ENCODE data around the gene MFSD6L. TPM values are rescaled to one million over a fixed set of nuclear protein-coding genes. Genes with fewer than 3 reads are reported as not detected.

Gene MFSD6L
- total and polyA plus RNA-seq, 7 donors = not detected

- intact Hi-C loops (cut with DNase I) = loop anchor here (5.0 to 10.0 kb wide), 2 partner anchors 172 to 175 kb away; no protein-coding TSS in a partner anchor
- H3K4me3 ChIP-seq = no peak overlapping the region
- TF ChIP-seq, protein P1, sequence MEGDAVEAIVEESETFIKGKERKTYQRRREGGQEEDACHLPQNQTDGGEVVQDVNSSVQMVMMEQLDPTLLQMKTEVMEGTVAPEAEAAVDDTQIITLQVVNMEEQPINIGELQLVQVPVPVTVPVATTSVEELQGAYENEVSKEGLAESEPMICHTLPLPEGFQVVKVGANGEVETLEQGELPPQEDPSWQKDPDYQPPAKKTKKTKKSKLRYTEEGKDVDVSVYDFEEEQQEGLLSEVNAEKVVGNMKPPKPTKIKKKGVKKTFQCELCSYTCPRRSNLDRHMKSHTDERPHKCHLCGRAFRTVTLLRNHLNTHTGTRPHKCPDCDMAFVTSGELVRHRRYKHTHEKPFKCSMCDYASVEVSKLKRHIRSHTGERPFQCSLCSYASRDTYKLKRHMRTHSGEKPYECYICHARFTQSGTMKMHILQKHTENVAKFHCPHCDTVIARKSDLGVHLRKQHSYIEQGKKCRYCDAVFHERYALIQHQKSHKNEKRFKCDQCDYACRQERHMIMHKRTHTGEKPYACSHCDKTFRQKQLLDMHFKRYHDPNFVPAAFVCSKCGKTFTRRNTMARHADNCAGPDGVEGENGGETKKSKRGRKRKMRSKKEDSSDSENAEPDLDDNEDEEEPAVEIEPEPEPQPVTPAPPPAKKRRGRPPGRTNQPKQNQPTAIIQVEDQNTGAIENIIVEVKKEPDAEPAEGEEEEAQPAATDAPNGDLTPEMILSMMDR (IDR thresholded peaks at IDR 0.05) = no peak
- peaks cover 0 to 16% (median 1%) of the 10 kb centered on the region in 3 donors for H3K27me3 ChIP-seq (ENCODE audit: insufficient read depth in 3 of 3, low read length in 2 of 3)
- H3K4me1 ChIP-seq = no peaks in the 10 kb centered on the region
- 50 to 60% (median 54%) methylated on average over 3 of the region's 3 CpGs for WGBS, 3 donors
- ATAC-seq = no peak
- H3K27ac ChIP-seq = no peak overlapping the region
- H3K36me3 ChIP-seq (ENCODE audit: insufficient read depth in 1 of 2, low read depth in 1 of 2) = no peaks in the 10 kb centered on the region
- H3K9me3 ChIP-seq = no peaks in the 10 kb centered on the region
- DNase-seq = no peak
These were observed 49.5 kb downstream of the MFSD6L start for GRCh38 chr17:8749616-8750015.

- no peak overlapping the region for H3K4me3 ChIP-seq
- WGBS, 3 donors = 70 to 74% (median 71%) methylated on average over 3 of the region's 3 CpGs
- DNase-seq (no peak), ATAC-seq (no peak)
- no peak overlapping the region for H3K27ac ChIP-seq
- H3K27me3 ChIP-seq (ENCODE audit: insufficient read depth in 3 of 3, low read length in 2 of 3) = peaks cover 0 to 22% (median 2%) of the 10 kb centered on the region in 3 donors
- H3K36me3 ChIP-seq (ENCODE audit: insufficient read depth in 1 of 2, low read depth in 1 of 2) = no peaks in the 10 kb centered on the region
- no peaks in the 10 kb centered on the region for H3K9me3 ChIP-seq
- H3K4me1 ChIP-seq = no peaks in the 10 kb centered on the region
- TF ChIP-seq, protein P1 (IDR thresholded peaks at IDR 0.05) = no peak
- intact Hi-C loops (cut with DNase I) = loop anchor here (5.0 to 10.0 kb wide), 2 partner anchors 170 to 173 kb away; no protein-coding TSS in a partner anchor
These were observed 51.4 kb downstream of the MFSD6L start for GRCh38 chr17:8747742-8748141.

Other genes starting within 250 kb of the MFSD6L start
- 10 to 100 TPM in 2 of 4 donors, 1 to 10 TPM in 2; 1.9 to 34.2 (median 10.7) TPM for gene MYH10, start 168.6 kb downstream of the MFSD6L start, total RNA-seq
- gene MYH10, start 168.6 kb downstream of the MFSD6L start, polyA plus RNA-seq = 1 to 10 TPM; 1.8 to 1.9 (median 1.8) TPM
- not detected for gene CCDC42, start 54.5 kb downstream of the MFSD6L start, total RNA-seq
- not detected for gene CCDC42, start 54.5 kb downstream of the MFSD6L start, polyA plus RNA-seq
- not detected for gene SPDYE4, start 40.8 kb downstream of the MFSD6L start, total RNA-seq
- gene SPDYE4, start 40.8 kb downstream of the MFSD6L start, polyA plus RNA-seq = not detected
- under 1 TPM; 0.28 to 0.58 (median 0.44) TPM for gene PIK3R6, start 68.3 kb upstream of the MFSD6L start, total RNA-seq
- under 1 TPM; 0.08 to 0.53 (median 0.18) TPM for gene PIK3R6, start 68.3 kb upstream of the MFSD6L start, polyA plus RNA-seq
- gene PIK3R5, start 166.3 kb upstream of the MFSD6L start, total RNA-seq = 1 to 10 TPM; 1.1 to 2.9 (median 1.9) TPM
- gene PIK3R5, start 166.3 kb upstream of the MFSD6L start, polyA plus RNA-seq = under 1 TPM; 0.20 to 0.51 (median 0.47) TPM
- gene NTN1, start 222.1 kb upstream of the MFSD6L start, total RNA-seq = 1 to 10 TPM in 3 of 4 donors, under 1 TPM in 1; 0.67 to 2.1 (median 1.2) TPM
- under 1 TPM; 0.38 to 0.85 (median 0.60) TPM for gene NTN1, start 222.1 kb upstream of the MFSD6L start, polyA plus RNA-seq